SIG-M5 treated with dmso at 0.1 percent for 504 hours (cell line): ENCODE data around the gene CLNK.

Source experiments
- DNase-seq: peaks from one replicate; lab custom pipeline; 2025; ENCODE audit not compliant: unreplicated experiment; lab: John Stamatoyannopoulos, UW

CLNK gene, protein sequence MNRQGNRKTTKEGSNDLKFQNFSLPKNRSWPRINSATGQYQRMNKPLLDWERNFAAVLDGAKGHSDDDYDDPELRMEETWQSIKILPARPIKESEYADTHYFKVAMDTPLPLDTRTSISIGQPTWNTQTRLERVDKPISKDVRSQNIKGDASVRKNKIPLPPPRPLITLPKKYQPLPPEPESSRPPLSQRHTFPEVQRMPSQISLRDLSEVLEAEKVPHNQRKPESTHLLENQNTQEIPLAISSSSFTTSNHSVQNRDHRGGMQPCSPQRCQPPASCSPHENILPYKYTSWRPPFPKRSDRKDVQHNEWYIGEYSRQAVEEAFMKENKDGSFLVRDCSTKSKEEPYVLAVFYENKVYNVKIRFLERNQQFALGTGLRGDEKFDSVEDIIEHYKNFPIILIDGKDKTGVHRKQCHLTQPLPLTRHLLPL

DNA sequence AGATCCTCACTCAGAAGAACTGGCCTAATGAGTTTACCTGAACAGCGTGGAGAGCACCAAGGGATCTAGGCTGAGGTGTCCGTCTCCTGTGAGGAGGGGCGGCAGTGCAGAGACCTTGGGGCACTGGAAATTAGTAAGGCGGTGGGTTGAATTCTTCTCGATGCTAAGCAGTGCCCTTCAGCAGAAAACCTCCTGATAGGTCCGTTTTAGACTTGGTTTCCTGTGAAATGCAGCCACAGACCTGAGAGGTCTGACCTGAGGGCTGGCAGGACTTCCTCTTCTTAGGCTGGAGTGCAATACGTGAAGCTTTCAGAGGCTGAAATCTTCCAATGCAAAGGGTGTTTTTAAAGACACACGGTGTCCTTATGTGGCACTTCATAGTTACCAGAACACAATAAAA, at the start of gene CLNK:
Gene CLNK (minus strand): TSS at position 138 of the 400 bp plus-strand sequence. CDS start 16,899 bp downstream, outside the sequence.
- no peak for DNase-seq

DNA sequence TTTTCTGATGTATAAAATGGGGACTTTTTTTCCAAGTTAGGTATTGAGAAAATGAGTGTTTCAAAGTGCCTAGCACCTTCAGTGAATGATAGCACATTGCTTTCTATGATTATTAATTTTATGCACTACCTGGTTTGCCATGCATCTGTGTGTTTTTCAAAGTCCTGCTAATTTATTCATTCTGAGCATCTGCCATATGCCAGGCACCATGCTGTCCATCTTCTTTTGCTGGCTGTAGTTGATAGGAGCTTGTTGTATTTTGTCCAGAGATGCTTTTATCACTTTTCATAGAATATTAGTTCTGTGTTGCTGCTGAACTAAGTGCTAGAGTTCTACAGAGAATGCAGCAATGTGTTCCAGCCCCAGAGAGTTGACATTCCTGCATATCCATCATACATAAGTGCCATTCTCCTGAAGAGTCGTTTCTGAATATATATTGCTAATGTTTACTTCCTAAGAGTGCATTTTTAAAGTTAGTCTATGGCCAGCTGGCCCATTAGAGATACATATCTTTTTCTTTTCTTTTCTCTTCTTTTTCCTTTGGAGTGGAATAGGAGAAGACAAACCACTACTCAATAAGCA, 49.0 kb upstream of the CLNK start:
- DNase-seq, result no peak

DNA sequence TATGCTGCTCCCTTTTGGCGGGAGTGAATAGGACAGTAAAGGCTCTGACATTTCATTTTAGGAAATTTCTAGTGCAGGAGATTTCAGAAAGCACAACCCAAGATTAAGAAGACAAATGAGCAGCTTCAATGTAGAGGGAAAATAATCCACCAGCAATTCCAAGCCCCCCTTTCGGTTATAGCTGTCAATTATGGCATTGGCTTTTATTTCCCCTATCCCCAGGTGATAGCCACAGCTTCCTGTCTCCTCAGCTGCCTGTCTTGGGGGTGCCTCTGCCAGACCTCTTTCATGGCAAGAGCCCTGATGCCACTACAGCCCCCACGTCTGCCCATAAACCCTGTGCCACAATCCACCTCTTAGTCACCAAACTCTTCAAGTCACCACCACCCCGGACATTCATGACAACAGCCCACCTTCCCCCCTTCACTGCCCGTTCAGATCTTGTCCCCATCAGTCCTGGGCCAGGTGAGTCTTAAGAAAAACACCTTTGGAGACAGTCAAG, 48.4 kb upstream of the CLNK start:
- DNase-seq, result no peak

DNA sequence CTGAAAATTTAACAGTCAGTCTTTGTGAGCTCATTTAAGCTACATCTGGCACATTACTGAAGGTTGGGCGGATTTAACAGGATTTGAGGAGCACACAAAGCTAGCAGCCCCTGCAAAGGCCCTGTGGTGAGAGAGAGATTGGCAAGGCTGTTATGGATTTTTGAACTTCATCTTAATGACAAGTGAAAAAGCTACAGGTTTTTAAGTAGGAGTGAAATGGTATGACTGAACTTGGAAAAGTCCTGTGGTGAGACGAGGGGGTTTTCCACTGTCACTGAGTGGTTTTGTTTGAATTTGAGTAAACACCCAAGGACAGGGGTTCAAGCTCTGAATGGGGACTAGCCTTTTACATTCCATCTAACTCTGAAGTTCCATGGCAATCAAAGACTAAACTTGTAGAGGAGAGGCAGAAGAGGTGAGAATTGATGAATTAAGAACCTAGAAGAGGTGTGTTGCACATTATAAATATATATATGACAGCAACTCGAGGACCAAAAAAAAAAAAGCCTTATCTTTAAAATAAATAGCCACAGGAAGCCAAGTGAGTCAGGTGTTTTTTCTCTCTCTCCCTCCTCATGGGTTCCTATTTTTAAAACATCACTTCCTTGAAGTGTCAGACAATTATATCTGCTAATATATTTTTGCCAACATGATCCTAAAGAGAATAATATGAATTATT, 47.8 kb upstream of the CLNK start:
- no peak for DNase-seq

DNA sequence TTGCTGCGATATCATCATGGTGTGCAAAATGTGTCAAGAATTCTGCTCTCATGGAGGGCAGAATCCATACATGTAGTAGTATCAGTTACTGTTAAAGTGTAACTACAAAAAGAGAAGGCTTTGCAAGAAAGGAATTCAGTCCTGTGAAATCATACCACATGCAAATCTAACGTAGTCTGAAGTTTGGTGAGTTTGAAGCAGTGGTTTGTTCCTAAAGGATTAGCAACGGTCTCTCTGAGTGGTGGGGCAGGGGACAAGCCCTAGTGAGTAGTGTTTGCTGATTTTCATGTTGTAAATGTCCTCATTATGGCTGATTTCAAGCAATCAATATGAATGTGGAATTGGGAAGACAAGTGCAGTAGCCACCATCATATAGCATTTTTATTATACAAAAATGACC, 47.1 kb upstream of the CLNK start:
- DNase-seq, result no peak

DNA sequence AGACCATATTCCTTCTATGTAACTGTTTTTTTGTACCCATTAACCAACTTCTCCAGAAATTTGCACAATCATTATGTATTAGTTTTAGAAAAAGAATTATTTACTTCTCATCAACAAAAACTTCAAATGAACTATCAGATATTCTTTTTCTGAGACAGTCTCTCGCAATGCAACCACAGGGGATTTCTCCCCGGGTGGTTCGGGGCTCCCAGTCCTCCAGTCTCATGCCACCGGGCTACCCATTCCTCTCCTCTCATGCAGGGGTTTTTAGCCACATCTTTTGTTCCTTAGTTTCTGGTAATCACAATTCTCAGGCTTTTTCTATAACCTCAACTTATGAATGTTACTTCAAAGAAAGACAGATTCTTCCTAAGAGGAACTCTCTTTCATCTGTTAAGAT, 46.6 kb upstream of the CLNK start:
- no peak for DNase-seq

DNA sequence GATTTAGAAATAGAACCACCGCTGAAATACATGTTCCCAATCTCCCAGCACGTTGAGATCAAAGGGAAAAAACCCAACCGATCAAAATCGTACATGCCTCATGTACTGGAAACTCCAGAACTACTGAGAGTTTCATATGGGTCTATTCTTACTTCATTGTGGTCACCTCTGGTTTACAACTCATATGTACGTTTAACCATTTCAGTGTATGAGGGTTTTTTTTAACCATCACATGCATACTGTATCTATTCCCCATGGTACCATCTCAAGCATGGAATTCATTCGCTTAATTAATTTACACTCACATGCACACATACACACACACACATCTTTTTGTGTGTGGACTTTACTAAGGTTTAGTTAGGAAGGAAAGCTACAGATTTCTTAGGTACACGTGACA, 46.0 kb upstream of the CLNK start:
- no peak for DNase-seq

DNA sequence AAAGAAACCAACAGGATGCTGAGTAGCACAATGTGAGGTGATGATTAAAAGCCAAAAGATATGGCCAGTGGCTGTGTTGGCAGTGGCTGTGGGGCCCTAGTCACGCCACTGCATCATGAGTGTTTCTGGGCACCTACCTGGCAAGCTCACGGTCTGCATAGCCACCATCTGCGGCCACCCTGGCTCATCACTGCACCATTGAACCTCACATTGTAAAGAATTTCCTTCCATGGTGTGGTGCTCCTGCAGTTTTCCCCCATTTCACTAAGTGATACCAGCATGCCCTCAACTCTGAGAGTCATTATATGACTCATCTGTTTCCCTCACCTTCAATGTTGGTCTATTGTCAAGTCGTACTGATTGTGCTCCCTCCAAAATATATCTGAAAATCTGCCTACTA, 45.5 kb upstream of the CLNK start:
- no peak for DNase-seq

DNA sequence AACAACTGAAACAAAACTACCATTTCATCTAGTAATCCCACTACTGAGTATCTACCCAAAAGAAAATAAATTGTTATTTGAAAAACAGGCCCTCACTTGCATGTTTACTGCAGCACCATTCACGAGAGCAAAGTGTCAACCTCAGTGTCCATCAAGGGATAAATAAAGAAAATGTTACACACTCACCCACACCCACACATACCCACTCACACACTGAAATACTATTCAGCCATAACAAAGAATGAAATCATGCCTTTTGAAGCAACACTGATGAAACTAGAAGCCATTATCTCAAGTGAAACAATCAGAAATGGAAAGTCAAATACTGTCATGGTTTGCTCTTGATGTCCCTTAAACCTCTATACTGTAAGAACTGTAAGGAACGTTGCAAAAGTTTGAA, 44.8 kb upstream of the CLNK start:
- DNase-seq, result no peak

DNA sequence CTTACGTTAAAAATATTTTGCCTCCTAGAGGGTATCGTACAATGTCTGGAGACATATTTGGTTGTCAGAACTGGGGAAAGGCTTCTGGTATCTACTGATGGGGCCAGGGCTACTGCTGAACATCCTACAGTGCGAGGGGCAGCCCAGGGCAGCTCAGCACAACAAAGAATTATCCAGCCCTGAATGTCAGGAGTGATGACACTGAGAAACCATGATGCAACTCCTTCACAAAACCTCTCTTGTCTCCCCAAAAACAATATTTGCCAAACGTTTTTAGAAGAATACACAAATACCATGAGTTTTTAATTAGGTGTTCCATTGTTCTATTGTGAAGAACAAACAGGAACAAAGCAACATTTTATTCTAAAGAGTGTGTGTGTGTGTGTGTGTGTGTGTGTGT, 43.4 kb upstream of the CLNK start:
- DNase-seq, result no peak

DNA sequence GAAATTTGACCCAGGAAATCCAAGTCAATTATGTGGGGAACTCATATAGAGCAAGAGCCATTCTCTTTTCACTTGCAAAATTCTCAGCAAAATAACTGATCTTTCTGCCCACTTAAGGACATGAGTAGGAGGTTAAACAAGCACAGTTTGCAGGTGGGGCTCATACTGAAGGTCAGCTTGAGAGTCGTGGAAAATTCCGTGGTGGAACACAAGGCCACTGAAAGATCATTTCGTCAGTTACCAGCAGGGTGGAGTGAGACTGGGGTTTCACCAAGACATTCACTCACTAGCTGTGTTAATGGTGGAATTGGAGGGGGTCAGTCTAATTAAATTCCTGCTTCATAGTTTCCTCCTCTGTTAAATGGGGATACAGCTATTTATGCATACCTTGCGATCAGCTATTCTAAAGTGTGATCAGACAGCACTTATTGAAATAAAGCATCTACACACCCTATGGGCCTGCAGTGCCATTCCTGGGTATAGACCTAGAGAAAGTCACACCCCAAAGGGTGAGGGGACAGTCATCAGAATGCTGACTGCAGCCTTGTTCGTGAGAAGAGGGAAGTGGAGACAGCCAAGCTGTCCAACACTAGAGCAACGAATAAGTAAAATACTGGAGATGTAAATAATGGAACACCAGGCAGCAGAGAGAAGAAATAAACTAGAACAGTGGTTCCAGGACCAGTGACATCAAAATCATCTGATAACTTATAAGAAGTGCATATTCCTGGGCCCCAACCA, 42.7 kb upstream of the CLNK start:
- no peak for DNase-seq

DNA sequence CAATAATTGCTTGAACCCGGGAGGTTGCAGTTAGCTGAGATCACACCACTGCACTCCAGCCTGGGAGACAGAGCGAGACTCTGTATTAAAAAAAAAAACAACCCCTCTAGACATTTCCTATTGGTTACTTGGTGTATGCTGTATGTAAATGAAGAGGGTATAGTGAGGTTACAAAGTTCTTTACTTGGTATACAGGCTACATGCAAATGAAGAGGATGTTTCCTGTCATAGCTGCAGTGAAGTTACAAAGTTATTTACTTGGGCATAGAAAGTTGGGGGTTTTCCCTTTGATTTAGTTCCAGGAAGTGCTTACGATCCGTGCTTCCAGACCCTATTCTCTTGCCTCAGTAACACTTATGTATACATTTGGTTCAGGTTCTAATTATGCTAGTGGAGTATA, 38.4 kb upstream of the CLNK start:
- no peak for DNase-seq

DNA sequence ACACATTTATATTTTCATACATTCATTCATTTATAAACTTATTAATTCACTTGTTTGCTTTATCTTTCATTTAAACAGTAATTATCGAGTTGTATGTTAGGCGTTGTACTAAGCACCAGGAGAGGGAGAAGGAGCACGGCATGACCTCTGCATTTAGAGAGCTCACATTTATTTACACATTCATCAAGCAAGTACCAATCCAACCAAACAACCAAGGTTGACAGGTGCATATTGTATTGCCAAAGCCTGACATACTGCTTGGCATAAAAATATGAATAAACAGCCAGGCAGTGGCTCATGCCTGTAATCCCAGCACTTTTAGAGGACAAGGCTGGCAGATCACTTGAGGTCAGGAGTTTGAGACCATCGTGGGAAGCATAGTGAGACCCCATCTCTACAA, 37.0 kb upstream of the CLNK start:
- DNase-seq, result no peak

DNA sequence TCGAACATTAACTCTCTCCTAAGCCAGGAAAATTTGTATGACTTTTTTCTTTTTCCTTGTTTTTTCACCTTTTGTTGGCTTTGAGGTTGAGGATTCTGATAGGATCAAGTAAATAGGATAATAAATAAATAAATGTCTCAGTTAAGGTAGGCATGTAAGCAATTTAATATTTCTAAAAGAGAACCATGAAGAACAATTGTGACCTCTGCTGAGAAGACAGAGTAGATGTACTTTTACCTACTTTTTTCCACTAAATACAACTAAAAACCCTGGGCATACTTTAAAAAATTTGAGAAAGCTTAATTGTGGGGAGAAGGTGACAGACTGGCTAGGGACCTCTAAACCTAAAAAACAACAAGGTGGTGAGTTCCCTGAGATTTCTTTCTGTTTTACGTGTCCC, 31.6 kb upstream of the CLNK start:
- no peak for DNase-seq

DNA sequence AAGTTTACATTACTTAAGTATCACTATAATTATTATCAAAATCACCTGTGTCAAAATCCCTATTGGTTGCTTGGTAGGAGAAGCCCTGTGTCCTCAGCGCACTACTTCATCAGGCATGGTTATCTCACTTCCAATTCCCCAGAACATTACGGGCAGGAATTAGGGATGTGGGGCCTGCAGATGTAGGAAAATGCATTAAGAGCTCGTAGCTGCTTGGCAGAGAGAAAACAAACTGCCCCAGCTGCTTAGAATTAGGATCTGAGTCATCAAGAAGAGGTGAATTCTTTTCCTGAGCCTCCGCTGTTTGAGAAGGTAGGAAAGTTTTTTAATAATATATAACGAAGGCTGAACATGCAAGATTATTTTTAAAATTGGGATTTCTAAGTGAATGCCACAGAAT, 31.1 kb upstream of the CLNK start:
- DNase-seq, result no peak

DNA sequence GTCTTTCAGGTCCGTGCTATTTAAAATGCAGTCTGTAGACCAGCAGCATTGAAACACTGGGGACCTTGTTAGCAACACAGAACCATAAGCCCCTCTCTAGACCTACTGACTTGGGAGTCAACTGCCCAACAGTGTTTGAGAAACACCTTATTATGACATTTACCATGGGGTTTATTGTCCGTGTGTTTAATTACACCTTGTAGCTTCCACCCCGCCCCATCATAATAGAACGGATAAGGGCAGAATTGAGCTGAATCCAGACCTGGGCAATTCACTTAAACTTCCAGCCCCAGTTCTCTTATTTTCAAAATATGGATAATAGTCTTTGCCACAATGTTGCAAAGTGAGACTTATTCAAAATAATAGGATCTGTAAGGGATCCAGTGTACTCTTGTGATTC, 30.6 kb upstream of the CLNK start:
- no peak for DNase-seq

DNA sequence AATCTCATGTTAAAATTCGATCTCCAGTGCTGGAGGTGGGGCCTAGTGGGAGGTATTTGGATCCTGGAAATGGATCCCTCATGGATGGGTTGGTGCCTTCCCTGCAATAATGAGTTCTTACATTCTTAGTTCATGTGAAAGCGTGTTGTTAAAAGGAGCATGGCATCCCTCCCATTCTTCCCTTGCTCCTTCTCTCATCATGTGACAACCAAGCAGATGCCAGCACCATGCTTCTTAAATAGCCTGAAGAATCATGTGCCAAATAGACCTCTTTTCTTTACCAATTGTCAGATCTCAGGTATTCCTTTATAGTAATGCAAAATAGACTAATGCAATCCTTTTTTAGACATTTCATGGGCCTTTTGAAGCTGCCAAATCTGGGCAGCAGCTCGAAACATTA, 29.0 kb upstream of the CLNK start:
- no peak for DNase-seq

DNA sequence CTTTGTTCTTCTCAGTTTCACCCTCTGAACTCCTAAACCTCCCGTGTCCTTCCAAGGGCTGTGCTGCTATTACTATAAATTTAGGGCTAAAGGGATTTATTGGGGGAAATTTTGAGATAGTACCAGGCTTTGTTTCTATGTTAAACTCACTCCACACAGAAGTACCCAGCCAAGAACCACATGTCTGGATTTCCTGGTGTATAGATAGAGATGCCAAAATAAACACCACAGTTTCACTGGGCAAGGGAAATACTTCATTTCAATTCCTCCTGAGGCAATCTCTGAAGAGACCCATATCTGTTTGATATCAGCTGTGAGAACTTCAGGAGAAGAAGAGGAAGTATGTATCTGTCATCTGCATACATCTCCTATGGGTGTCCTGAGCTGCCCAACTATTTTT, 21.7 kb upstream of the CLNK start:
- no peak for DNase-seq

DNA sequence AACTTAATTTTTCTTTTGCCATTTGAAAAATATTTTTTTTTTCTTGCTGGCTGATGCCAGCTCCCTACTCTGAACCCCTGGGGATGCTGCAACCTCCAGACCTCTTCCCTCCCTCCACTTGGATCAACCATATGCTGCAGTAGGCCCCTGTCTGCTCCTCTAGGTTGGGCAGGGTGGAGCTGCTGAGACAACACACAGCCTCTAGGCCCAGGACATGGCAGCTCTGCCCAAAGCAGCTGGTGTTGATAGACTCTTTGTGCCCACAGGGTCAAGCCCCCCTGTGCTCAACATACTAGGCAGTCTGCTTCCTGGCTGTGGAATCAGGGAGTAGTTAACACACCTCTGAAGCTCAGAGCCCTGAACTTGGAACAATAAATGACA, 19.9 kb upstream of the CLNK start:
- DNase-seq, result no peak

DNA sequence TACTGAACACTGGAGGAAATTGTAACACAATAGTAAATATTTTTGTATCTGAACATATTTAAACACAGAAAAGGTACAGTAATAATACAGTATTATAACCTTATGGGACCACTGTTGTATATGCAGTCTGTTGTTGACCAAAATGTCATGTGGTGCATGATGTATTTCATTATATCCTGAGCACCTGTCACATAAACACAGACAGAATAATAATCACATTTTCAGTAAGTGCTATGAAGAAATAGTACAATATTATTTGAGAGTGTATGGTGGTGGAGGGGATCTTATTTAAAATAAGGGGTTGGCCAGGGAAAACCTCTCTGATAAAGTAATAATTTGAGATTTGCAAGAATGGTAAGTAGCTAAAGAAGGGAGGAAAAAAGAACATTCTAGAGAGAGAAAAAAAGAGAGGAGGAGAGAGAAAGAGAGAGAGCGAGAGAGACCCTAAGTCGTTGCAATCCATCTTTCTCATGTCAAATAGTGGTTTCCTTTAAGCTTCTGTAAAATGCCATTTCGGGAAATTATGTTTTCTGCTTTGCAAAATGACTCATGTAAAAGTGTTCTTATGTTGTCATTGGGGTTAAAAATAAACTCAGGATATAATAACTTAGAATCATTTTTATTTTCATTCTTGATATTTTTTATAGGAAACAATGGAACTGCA, 19.3 kb upstream of the CLNK start:
- DNase-seq, result no peak

DNA sequence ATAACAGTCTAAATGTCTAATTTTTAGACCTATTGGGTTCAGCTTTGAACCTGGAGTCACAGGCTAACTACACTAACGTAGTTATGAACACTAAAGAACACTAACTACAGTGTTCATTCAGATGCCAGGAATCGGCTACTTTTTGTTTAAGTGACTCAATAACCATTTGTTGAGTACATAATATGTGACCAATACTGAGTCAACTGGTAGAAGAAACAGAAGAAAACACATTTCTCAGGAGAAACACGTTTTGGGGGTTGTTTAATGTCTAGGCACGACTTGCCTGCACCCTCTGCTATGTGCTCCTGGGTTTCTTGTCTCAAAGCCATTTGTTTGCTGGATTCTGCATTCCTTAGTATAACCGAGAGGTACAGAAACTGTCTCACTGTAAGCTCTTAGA, 18.6 kb upstream of the CLNK start:
- DNase-seq, result no peak
